Measurements from ENCODE around the gene YIPF4.

DNA sequence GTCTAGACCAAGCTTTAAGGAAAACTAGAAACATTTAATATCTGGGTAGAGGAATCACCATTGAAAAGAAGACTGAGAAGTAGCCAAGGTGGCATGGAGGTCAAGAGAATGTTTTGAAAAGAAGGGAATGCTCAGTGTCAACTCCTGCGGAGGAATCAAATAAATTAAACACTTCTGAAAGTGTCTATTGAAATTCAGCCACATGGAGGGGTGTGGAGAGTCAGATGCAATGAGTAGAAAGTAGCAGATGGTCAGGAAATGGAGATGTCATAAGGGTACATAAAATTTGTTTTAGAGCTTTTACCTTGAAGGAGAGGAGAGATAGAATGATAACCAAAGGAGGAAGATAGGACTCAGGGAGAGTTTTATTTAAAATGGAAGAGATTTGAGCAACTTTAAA lies 48.1 kb upstream of the YIPF4 start:
- TF ChIP-seq, protein P1, sequence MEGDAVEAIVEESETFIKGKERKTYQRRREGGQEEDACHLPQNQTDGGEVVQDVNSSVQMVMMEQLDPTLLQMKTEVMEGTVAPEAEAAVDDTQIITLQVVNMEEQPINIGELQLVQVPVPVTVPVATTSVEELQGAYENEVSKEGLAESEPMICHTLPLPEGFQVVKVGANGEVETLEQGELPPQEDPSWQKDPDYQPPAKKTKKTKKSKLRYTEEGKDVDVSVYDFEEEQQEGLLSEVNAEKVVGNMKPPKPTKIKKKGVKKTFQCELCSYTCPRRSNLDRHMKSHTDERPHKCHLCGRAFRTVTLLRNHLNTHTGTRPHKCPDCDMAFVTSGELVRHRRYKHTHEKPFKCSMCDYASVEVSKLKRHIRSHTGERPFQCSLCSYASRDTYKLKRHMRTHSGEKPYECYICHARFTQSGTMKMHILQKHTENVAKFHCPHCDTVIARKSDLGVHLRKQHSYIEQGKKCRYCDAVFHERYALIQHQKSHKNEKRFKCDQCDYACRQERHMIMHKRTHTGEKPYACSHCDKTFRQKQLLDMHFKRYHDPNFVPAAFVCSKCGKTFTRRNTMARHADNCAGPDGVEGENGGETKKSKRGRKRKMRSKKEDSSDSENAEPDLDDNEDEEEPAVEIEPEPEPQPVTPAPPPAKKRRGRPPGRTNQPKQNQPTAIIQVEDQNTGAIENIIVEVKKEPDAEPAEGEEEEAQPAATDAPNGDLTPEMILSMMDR (optimal IDR thresholded peaks at IDR 0.05 in 1 of 3, IDR thresholded peaks at IDR 0.05 in 1 of 3, conservative IDR thresholded peaks at IDR 0.05 in 1 of 3; ENCODE audit: extremely low read depth in 1 of 3, insufficient read depth in 2 of 3, low read length in 3 of 3) = no peak
- TF ChIP-seq EZH2 (IDR thresholded peaks at IDR 0.05; ENCODE audit: low read length) = no peak

All from keratinocyte (primary cell).